ENCODE data around the gene LCE3E.

- TF ChIP-seq, protein P1, sequence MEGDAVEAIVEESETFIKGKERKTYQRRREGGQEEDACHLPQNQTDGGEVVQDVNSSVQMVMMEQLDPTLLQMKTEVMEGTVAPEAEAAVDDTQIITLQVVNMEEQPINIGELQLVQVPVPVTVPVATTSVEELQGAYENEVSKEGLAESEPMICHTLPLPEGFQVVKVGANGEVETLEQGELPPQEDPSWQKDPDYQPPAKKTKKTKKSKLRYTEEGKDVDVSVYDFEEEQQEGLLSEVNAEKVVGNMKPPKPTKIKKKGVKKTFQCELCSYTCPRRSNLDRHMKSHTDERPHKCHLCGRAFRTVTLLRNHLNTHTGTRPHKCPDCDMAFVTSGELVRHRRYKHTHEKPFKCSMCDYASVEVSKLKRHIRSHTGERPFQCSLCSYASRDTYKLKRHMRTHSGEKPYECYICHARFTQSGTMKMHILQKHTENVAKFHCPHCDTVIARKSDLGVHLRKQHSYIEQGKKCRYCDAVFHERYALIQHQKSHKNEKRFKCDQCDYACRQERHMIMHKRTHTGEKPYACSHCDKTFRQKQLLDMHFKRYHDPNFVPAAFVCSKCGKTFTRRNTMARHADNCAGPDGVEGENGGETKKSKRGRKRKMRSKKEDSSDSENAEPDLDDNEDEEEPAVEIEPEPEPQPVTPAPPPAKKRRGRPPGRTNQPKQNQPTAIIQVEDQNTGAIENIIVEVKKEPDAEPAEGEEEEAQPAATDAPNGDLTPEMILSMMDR (IDR thresholded peaks at IDR 0.05) = no peak
- TF ChIP-seq POLR2AphosphoS5 (IDR thresholded peaks at IDR 0.05) (no peak), EP300 (IDR thresholded peaks at IDR 0.05) (no peak)
Measured at GRCh38 chr1:152582647-152583046, 16.1 kb upstream of the LCE3E start.
